ENCODE data around the gene SH3RF2.
"Not testable (repeated sequence)": the region's sequence is repeated elsewhere in the genome, so short reads cannot be mapped to it uniquely, and the experiment has no call there.

The SH3RF2 gene

GRCh38 chr5:145980718-145981117 lies 44.3 kb downstream of the SH3RF2 start:
- DNase-seq, result no peak

DNA sequence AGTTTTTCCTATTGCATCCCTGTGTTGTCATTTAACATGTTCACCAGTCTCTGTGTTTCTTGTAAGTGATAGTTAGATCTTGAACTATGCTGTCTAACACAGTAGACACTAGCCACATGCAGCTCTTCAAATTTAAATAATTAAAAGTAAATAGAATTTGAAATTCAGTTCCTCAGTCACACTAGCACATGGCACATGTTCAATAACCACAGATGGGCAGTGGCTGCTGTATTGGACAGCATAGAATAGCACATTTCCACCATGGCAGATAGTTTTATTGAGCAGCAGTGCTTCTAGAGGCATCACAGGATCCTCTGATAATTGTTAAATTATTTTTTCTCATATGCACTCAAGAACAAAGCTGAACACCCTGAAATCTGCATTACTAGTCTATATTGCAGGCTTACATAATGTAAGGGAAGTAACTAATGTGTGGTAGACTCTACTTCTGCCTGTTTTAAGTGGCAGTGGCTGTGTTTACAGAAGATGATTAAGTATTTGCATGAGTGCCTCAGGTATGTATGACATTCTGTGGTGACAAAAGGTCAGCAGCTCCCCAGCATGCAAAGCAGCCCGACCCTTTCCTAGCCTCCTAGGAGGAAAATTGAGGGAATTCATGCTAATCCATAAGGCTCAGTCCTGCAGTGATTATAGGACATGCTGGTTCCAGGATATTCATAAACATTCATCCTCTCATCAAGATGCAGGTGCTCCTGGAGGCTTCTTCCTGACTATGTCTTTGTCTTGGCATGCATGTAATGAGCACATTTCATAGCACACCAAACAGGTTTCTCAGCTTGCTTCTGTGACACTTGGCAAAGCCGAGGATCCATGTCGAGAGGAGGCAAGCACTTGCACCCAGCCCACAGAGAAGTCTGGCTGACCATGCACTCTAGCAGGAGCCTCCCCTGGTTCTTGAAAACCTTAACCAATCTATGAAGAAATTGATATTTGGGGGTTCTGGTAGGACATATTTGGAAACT lies 45.5 kb downstream of the SH3RF2 start:
- peak in 2 of 3 experiments; percentile 0 to 13 for DNase-seq

- no peak for DNase-seq
Measured at GRCh38 chr5:145982572-145983318, 46.4 kb downstream of the SH3RF2 start.

- no peak for DNase-seq
Measured at GRCh38 chr5:145983446-145983845, 47.1 kb downstream of the SH3RF2 start.

- DNase-seq, result no peak
Measured at GRCh38 chr5:145984072-145984471, 47.7 kb downstream of the SH3RF2 start.

DNA sequence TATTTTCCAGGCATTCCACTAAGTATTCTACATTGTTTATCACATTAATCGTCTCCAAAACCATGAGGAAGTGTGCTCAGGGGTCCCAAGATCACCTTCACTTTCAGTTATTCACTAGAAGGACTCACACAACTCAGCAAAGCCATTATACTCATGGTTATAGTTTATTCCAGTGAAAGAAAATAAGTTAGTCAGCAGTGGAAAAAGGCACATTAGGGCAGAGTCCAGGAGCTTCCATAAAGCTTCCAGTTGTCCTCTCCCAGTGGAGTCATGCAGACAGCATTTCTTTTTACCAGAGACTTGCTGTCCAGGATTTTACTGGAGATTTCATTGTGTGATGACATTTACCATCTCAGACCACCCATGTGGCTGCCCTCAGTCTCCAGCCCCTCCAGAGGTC lies 51.5 kb downstream of the SH3RF2 start:
- DNase-seq, result no peak

DNA sequence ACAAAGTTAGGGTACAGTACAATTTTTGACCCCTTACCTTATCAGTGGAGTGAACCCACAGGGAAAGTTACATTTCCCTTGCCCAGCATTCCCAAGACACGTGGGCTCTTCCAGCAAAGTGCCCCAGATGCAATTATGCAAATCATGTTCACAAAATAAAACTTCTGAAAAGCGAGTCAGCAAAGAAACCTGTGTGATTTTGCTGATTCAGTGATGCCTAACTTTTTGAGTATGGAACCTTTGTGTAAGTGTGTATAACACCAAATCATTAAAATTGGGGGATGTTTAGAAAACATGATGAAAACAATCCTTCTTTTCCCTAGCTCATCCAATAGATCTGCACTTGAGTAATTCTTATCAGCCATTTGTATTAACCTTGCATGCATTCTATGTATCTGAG lies 52.6 kb downstream of the SH3RF2 start:
- no peak for DNase-seq

DNA sequence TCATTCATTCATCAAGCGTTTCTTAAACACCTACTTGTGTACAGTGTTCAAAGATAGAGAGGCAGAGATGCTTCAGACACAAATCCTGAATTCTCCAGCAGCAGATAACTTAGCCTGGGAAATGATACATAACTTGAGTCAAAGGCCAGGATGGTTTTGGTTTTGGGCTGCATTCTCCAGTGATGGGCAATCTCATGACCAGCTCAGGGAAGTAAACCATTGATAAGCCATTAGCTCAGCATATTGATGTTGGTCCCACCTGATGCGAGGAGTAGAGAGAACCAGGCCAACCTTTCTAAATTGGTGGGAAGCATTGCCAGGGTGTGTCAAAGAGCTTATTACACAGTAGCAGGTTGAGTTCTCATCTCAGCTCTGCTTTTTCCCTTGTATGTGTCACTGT lies 53.0 kb downstream of the SH3RF2 start:
- DNase-seq, result no peak

GRCh38 chr5:145990170-145990569 lies 53.8 kb downstream of the SH3RF2 start:
- DNase-seq, result no peak

DNA sequence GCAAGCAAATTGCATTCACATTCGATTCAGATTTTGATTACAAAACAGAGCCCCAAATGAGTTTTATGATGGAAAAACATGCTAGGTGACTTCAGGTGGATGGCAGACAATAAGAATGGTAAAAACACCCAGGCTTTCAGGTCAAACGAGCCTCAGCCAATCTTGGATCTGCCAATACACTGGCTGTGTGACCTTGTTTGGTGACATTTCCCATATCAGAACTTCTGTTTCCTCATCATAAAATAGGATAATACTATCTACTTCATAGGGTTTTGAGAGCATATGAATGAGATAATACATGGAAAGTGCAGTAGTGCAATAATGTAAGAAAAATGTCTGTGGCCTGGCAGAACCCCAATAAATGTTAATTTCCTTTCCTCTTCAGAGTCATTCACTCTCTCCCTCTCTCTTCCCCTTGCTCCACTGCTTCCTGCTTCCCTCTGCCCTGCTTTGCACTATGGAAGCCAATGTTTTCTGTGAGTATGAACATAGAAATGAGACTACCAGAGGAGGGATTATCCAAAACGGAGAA lies 54.7 kb downstream of the SH3RF2 start:
- DNase-seq, result no peak

GRCh38 chr5:145993538-145993937 lies 57.2 kb downstream of the SH3RF2 start:
- DNase-seq, result not testable (repeated sequence)

GRCh38 chr5:145996135-145996534 lies 59.8 kb downstream of the SH3RF2 start:
- DNase-seq, result no peak

DNA sequence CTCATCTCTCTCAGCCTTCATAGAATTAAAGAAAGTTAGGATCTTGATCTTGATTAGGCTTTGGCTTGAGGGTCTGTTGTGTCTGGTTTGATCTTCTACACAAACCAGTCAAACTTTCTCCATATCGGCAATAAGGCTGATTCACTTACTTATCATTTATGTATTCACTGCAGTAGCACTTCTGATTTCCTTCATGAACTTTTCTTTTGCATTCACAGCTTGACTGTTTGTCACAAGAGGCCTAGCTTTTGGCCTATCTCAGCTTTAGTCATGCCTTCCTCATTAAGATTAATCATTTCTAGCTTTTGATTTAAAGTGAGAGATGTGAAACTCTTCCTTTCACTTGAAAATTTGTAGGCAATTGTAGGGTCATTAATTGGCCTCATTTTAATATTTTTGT lies 62.8 kb downstream of the SH3RF2 start:
- no peak for DNase-seq

GRCh38 chr5:146000072-146000471 lies 63.7 kb downstream of the SH3RF2 start:
- DNase-seq, result no peak

GRCh38 chr5:146001544-146002190 lies 65.3 kb downstream of the SH3RF2 start:
- no peak for DNase-seq

- no peak for DNase-seq
Measured at GRCh38 chr5:146002491-146002890, 66.1 kb downstream of the SH3RF2 start.

- no peak for DNase-seq
Measured at GRCh38 chr5:146003852-146004251, 67.5 kb downstream of the SH3RF2 start.

- DNase-seq, result no peak
Measured at GRCh38 chr5:146005264-146005663, 68.9 kb downstream of the SH3RF2 start.

- no peak for DNase-seq
Measured at GRCh38 chr5:146005723-146006122, 69.3 kb downstream of the SH3RF2 start.

DNA sequence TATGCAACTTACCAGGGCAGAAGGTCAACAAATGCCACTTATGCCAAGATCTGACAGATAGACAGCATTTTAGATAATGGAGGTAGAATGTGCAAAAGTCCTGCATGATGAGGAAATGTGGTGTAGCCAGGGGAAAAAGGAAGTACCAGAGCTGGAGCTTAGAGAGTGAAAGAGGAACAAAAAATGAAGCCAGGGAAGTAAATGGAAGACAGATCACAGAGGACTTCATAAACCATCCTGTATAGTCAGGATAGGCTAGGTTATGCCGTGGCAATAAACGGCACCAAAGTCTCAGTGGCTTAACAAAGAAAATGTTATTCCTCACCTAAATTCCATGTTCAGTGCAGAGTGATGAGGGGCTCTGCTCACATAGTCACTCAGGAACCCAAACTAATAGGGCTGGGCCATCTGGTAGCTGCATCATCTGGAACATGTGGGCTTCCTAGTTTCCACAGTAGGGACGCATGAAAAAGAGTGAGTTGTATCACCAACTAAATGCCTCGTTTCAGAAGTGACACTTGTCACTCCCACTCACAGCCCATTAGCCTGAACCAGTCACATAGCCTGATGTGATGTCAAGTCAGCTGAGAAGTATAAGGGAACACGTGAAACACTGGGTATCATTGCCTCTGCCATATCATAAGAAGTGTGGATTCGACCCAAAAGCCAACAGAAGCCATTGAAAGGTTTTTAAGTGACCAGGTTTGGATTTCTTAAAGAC lies 70.3 kb downstream of the SH3RF2 start:
- no peak for DNase-seq

DNA sequence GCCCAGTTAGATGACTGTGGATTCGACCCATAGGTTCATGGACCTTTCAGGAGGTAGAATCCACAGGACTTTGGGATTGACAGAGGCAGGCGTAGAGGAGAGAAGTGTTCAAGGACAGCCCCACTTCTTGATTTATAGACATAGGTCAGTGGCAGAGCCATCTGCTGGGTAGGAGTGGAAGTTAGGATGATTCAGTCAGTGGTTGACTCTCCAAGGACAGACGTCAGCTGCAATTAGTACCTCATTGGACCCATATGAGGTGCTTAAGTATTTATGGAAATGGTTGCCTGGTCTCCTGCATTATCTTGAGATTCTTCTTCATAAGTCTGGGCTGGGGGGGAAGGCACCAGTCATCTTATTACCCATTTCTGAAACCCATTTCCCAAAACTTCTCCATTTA lies 70.9 kb downstream of the SH3RF2 start:
- DNase-seq, result no peak

DNA sequence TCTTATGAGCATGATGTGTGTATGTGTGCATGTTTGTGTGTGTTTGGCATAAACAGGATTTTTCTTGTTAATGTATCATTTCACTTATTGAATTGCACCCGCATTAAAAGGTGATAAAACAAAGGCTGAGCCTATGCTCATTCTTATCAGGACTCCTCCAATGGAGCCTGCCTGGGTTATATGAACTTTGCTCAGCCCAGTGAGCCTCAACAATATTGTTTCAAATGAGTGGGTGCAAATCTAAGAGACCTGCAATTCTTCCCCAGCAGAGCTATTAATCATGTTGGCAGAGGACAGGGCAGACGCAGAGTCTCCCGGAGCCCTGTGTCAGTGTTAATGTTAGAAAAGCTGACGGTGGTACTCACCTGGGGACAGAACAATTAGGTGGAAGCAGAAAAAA lies 71.6 kb downstream of the SH3RF2 start:
- DNase-seq, result peak in 1 of 3 experiments; percentile 26
